Prostate gland (tissue), 2 donors: ENCODE measurements around the gene ARFGEF2. TPM values are rescaled to one million over a fixed set of nuclear protein-coding genes. Genes with fewer than 3 reads are reported as not detected.
"Not testable (repeated sequence)": the region's sequence is repeated elsewhere in the genome, so short reads cannot be mapped to it uniquely, and the experiment has no call there.

ENCODE experiments used
- DNase-seq: peaks from one replicate; pipeline ENCODE4 v3.0.0-alpha.2; 2019; ENCODE audit warnings: low spot score
- H3K27ac ChIP-seq, 2 donors: fragments of 200-600 bp; sonication (generic); 2 replicates each; pipeline ENCODE4 v1.5.1; 2017 to 2019
- H3K27me3 ChIP-seq: fragments of 200-600 bp; sonication (generic); replicated peaks from 2 replicates; pipeline ENCODE4 v1.5.1; 2019; ENCODE audit not compliant: insufficient read depth
- H3K36me3 ChIP-seq, 2 donors: fragments of 200-600 bp; sonication (generic); 1 replicate in 1 of 2; 2 replicates in 1 of 2; pipeline versions ENCODE4 v1.5.1 to v1.8.1; 2017 to 2019
- H3K4me1 ChIP-seq: fragments of 200-600 bp; sonication (generic); replicated peaks from 2 replicates; pipeline ENCODE4 v1.5.1; 2019
- H3K4me3 ChIP-seq, 2 donors: fragments of 200-600 bp; sonication (generic); 2 replicates each; pipeline ENCODE4 v1.5.1; 2017 to 2019
- H3K9me3 ChIP-seq: fragments of 200-600 bp; sonication (generic); 2 replicates; pipeline ENCODE4 v1.5.1; 2017
- POLR2A ChIP-seq: fragments of 450-650 bp; IDR thresholded peaks from one replicate; pipeline ENCODE4 v1.6.1; 2016; ENCODE audit warnings: antibody characterized with exemption, mild to moderate bottlenecking
- POLR2AphosphoS5 ChIP-seq: sonication (generic); formaldehyde crosslinking; IDR thresholded peaks from one replicate; pipeline ENCODE4 v1.6.1; 2017; ENCODE audit warnings: antibody characterized with exemption
- WGBS: methylation state at CpG from one replicate; pipeline ENCODE4 v1.1.5; 2018; 5-methylcytosine and 5-hydroxymethylcytosine counted together
- intact Hi-C: fragments of 100-400 bp; cut with DNase I; formaldehyde crosslinking; loops from one replicate; pipeline ENCODE4 v1.14.2; 2022
- total RNA-seq, 2 donors: library from RNA; depleted of rRNA; stranded (reverse); fragments of >200 nt; gene quantifications; one replicate each; pipeline ENCODE4 v1.1.0, GENCODE V29; 2016
- TF ChIP-seq, protein P1 (sequence below), 4 experiments: fragments of 200-600 bp in 2 of 4; fragments of 450-650 bp in 2 of 4; sonication (generic) in 2 of 4; IDR thresholded peaks; 1 replicate in 3 of 4; 2 replicates in 1 of 4; pipeline ENCODE4 v1.5.1; 2016 to 2019; ENCODE audit warnings: antibody characterized with exemption in 4 of 4, mild to moderate bottlenecking in 2 of 4, moderate library complexity in 2 of 4

The ARFGEF2 gene
- total RNA-seq, 2 donors from 2014 or later, result 36.3 to 51.6 TPM

DNA sequence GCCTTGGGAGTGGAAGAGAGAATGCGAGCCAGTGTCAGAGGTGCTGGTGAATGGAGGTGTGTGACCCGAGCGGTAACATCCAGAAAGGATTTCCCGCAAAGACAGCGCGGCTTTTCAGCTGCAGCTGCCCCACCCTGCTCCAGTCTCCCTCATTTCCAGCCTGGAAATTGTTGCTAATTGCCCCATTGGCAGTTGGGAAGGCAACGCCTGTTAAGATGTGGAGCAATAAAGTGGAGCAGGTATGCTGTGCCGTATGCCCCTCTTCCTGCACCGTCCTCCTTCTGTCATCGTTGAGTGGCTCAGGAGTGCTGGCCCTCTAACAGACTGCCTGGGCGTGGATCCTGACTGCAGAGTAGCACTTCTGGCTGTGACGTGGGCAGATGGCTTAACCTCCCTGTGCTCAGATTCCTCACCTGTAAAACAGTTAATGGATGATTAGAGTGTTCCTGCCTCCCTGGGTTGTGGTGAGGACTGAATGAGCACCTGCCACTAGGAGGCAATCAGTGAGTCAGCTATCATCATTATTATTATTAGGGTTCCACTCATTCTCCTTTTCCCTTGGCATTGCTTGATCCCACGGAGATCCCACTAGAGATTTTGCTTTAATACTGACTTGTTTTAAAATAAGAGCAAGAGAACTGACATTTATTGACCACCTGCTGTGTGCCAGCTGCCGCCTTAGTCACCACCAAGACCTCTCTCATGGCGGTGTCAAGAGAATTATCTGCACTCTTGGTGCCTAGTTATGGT, 11.7 kb downstream of the ARFGEF2 start:
- Histone ChIP-seq H3K4me1 (peaks cover 21% of the 10 kb centered on the region), H3K4me3 (no peak overlapping the region), H3K36me3 (no peaks in the 10 kb centered on the region), H3K9me3 (no peaks in the 10 kb centered on the region), H3K27me3 (no peaks in the 10 kb centered on the region), H3K27ac (no peak overlapping the region)
- intact Hi-C loops, result no loop called here
- TF ChIP-seq POLR2A, result no peak
- DNase-seq, result no peak
- WGBS, result 89% methylated on average over 15 of the region's 15 CpGs

DNA sequence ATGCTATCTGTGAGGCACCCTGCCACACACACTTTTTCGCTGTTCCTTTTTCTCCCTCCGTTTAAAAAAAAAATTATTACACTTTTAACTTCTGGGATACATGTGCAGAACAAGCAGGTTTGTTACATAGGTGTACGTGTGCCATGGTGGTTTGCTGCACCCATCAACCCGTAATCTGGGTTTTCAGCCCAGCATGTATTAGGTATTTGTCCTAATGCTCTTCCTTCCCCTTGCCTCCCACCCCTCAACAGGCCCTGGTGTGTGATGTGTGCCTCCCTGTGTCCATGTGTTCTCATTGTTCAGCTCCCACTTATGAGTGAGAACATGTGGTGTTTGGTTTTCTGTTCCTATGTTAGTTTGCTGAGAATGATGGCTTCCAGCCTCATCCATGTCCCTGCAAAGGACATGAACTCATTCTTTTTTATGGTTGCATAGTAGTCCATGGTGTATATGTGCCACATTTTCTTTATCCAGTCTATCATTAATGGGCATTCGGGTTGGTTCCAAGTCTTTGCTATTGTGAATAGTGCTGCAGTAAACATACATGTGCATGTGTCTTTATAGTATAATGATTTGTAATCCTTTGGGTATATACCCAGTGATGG, 12.9 kb downstream of the ARFGEF2 start:
- H3K4me1 ChIP-seq, result peaks cover 16% of the 10 kb centered on the region
- H3K9me3 ChIP-seq, H3K27me3 ChIP-seq, intact Hi-C loops, H3K36me3 ChIP-seq, H3K4me3 ChIP-seq, H3K27ac ChIP-seq, DNase-seq: not testable (repeated sequence)
- WGBS, result 97% methylated on average over 5 of the region's 5 CpGs

DNA sequence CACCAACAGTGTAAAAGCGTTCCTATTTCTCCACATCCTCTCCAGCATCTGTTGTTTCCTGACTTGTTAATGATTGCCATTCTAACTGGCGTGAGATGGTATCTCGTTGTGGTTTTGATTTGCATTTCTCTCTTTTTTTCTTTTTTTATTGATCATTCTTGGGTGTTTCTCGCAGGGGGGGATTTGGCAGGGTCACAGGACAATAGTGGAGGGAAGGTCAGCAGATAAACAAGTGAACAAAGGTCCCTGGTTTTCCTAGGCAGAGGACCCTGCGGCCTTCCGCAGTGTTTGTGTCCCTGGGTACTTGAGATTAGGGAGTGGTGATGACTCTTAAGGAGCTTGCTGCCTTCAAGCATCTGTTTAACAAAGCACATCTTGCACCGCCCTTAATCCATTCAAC, 13.5 kb downstream of the ARFGEF2 start:
- H3K4me3 ChIP-seq, DNase-seq, H3K9me3 ChIP-seq, H3K36me3 ChIP-seq, intact Hi-C loops, H3K27me3 ChIP-seq, H3K27ac ChIP-seq, H3K4me1 ChIP-seq: not testable (repeated sequence)
- WGBS, result 91% methylated on average over 7 of the region's 7 CpGs

GRCh38 chr20:48936178-48936577, 14.7 kb downstream of the ARFGEF2 start:
- H3K9me3 ChIP-seq, H3K36me3 ChIP-seq, H3K4me3 ChIP-seq, H3K4me1 ChIP-seq, DNase-seq, intact Hi-C loops, H3K27me3 ChIP-seq: not testable (repeated sequence)
- H3K27ac ChIP-seq, result peak overlapping the region in 1 of 2 donors; percentile 64
- 94% methylated on average over 11 of the region's 30 CpGs for WGBS

DNA sequence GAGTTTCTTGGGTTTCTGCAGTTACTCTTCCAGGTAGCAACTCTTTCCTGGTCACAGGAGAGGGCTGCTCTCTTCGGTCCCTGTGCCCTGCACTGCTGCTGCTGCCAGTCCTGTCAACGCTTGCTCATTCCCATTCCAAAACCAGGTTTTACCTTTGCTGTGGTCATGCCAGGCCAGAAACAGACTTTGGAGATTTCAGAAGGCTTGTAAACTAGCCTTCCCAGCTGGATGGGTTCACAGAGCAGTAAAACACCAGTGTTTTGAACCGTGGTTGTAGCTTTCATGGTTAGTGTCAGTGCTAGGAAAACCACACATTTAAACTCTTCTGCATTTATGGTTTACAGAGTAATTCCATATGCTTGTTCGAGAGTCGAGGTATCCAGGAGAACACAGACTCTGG, 16.2 kb downstream of the ARFGEF2 start:
- H3K9me3 ChIP-seq, result no peaks in the 10 kb centered on the region
- intact Hi-C loops, result no loop called here
- H3K27me3 ChIP-seq, result no peaks in the 10 kb centered on the region
- TF ChIP-seq POLR2A (no peak), POLR2AphosphoS5 (no peak)
- TF ChIP-seq, protein P1, sequence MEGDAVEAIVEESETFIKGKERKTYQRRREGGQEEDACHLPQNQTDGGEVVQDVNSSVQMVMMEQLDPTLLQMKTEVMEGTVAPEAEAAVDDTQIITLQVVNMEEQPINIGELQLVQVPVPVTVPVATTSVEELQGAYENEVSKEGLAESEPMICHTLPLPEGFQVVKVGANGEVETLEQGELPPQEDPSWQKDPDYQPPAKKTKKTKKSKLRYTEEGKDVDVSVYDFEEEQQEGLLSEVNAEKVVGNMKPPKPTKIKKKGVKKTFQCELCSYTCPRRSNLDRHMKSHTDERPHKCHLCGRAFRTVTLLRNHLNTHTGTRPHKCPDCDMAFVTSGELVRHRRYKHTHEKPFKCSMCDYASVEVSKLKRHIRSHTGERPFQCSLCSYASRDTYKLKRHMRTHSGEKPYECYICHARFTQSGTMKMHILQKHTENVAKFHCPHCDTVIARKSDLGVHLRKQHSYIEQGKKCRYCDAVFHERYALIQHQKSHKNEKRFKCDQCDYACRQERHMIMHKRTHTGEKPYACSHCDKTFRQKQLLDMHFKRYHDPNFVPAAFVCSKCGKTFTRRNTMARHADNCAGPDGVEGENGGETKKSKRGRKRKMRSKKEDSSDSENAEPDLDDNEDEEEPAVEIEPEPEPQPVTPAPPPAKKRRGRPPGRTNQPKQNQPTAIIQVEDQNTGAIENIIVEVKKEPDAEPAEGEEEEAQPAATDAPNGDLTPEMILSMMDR (IDR thresholded peaks at IDR 0.05), result no peak
- 38% methylated on average over 5 of the region's 5 CpGs for WGBS
- peaks cover 5% of the 10 kb centered on the region for H3K4me1 ChIP-seq
- no peaks in the 10 kb centered on the region for H3K36me3 ChIP-seq
- no peak for DNase-seq
- H3K27ac ChIP-seq, result peak overlapping the region; percentile 56 to 64
- no peak overlapping the region for H3K4me3 ChIP-seq

DNA sequence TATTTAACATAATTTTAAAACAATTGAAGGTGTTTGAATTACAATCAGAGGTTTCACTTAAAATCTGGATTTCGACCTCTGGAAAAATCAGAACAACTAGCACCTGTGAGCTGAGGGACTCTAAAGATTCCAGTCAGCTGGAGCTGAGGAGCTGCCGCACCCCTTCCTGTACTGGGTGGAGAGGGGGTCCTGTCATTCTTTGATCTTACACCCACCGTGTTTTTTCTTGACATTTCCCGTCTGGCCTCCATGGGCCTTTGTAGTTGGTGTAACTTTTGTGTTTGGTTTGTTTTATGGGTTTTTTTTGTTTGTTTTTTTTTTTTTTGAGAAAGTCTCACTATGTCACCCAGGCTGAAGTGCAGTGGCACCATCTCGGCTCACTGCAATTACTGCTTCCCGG, 17.2 kb downstream of the ARFGEF2 start:
- no peak overlapping the region for H3K4me3 ChIP-seq
- peaks cover 5% of the 10 kb centered on the region for H3K4me1 ChIP-seq
- peak overlapping the region; percentile 10 to 64 for H3K27ac ChIP-seq
- no peaks in the 10 kb centered on the region for H3K9me3 ChIP-seq
- H3K27me3 ChIP-seq, result no peaks in the 10 kb centered on the region
- no peaks in the 10 kb centered on the region for H3K36me3 ChIP-seq
- TF ChIP-seq POLR2AphosphoS5, result no peak
- TF ChIP-seq, protein P1 (IDR thresholded peaks at IDR 0.05), result no peak
- TF ChIP-seq POLR2A, result no peak
- intact Hi-C loops, result no loop called here
- no peak for DNase-seq
- WGBS, result 65% methylated on average over 6 of the region's 6 CpGs

- no peaks in the 10 kb centered on the region for H3K9me3 ChIP-seq
- H3K4me1 ChIP-seq, result peaks cover 5% of the 10 kb centered on the region
- H3K36me3 ChIP-seq, result no peaks in the 10 kb centered on the region
- H3K27ac ChIP-seq, result no peak overlapping the region
- DNase-seq, result no peak
- intact Hi-C loops, result no loop called here
- no peak overlapping the region for H3K4me3 ChIP-seq
- 46% methylated on average over 2 of the region's 2 CpGs for WGBS
- H3K27me3 ChIP-seq, result no peaks in the 10 kb centered on the region
- TF ChIP-seq, protein P1 (IDR thresholded peaks at IDR 0.05), result no peak
- TF ChIP-seq POLR2AphosphoS5 (no peak), POLR2A (no peak)
These were observed 18.7 kb downstream of the ARFGEF2 start for GRCh38 chr20:48940170-48940569.
